ENCODE measurements around the gene MTHFD1L. TPM values are rescaled to one million over a fixed set of nuclear protein-coding genes. Genes with fewer than 3 reads are reported as not detected.
A peak's percentile ranks its signal among the peaks of the same experiment; 100 is the strongest.

Gene MTHFD1L
- total RNA-seq, 1 donor from 2014 or later: 70.3 TPM

- no peak for DNase-seq (ENCODE audit: low spot score)
Observed at GRCh38 chr6:150934380-150934779, 68.9 kb downstream of the MTHFD1L start.

- no peak for DNase-seq (ENCODE audit: low spot score)
Observed at GRCh38 chr6:150936021-150936555, 70.6 kb downstream of the MTHFD1L start.

- DNase-seq (ENCODE audit: low spot score): no peak
Observed at GRCh38 chr6:150937132-150937906, 71.8 kb downstream of the MTHFD1L start.

GRCh38 chr6:150939399-150939798 is 73.9 kb downstream of the MTHFD1L start:
- no peak for DNase-seq (ENCODE audit: low spot score)

GRCh38 chr6:150940941-150941340 is 75.4 kb downstream of the MTHFD1L start:
- DNase-seq (ENCODE audit: low spot score): no peak

GRCh38 chr6:150949526-150949925 is 84.0 kb downstream of the MTHFD1L start:
- no peak for DNase-seq (ENCODE audit: low spot score)

- DNase-seq (ENCODE audit: low spot score): no peak
Observed at GRCh38 chr6:150953851-150954250, 88.3 kb downstream of the MTHFD1L start.

GRCh38 chr6:150959166-150959565 is 93.7 kb downstream of the MTHFD1L start:
- no peak for DNase-seq (ENCODE audit: low spot score)

GRCh38 chr6:150962436-150962835 is 96.9 kb downstream of the MTHFD1L start:
- no peak for DNase-seq (ENCODE audit: low spot score)

GRCh38 chr6:150964765-150965164 is 99.3 kb downstream of the MTHFD1L start:
- DNase-seq (ENCODE audit: low spot score): no peak

GRCh38 chr6:150966786-150967185 is 101.3 kb downstream of the MTHFD1L start:
- DNase-seq (ENCODE audit: low spot score): no peak

GRCh38 chr6:150967381-150967780 is 101.9 kb downstream of the MTHFD1L start:
- DNase-seq (ENCODE audit: low spot score): no peak

GRCh38 chr6:150967910-150968309 is 102.4 kb downstream of the MTHFD1L start:
- DNase-seq (ENCODE audit: low spot score): peak; percentile 9

- no peak for DNase-seq (ENCODE audit: low spot score)
Observed at GRCh38 chr6:150969901-150970300, 104.4 kb downstream of the MTHFD1L start.

- no peak for DNase-seq (ENCODE audit: low spot score)
Observed at GRCh38 chr6:150971219-150971618, 105.7 kb downstream of the MTHFD1L start.

- DNase-seq (ENCODE audit: low spot score): no peak
Observed at GRCh38 chr6:150975136-150975535, 109.6 kb downstream of the MTHFD1L start.

- DNase-seq (ENCODE audit: low spot score): no peak
Observed at GRCh38 chr6:150977281-150977680, 111.8 kb downstream of the MTHFD1L start.

- DNase-seq (ENCODE audit: low spot score): no peak
Observed at GRCh38 chr6:150978624-150979023, 113.1 kb downstream of the MTHFD1L start.

- DNase-seq (ENCODE audit: low spot score): no peak
Observed at GRCh38 chr6:150979826-150980350, 114.4 kb downstream of the MTHFD1L start.

GRCh38 chr6:150981095-150981494 is 115.6 kb downstream of the MTHFD1L start:
- DNase-seq (ENCODE audit: low spot score): no peak

- DNase-seq (ENCODE audit: low spot score): no peak
Observed at GRCh38 chr6:150981669-150982068, 116.2 kb downstream of the MTHFD1L start.

- peak; percentile 22 for DNase-seq (ENCODE audit: low spot score)
Observed at GRCh38 chr6:150987371-150987828, 121.9 kb downstream of the MTHFD1L start.

- DNase-seq (ENCODE audit: low spot score): peak; percentile 75
Observed at GRCh38 chr6:150987855-150988464, 122.5 kb downstream of the MTHFD1L start.

Measured in umbilical cord (tissue), 2 donors.